ENCODE measurements around the gene ILK. TPM values are rescaled to one million over a fixed set of nuclear protein-coding genes. Genes with fewer than 3 reads are reported as not detected.

ILK gene
- total RNA-seq, 1 experiment from 2014 or later, result 73.5 TPM

DNA sequence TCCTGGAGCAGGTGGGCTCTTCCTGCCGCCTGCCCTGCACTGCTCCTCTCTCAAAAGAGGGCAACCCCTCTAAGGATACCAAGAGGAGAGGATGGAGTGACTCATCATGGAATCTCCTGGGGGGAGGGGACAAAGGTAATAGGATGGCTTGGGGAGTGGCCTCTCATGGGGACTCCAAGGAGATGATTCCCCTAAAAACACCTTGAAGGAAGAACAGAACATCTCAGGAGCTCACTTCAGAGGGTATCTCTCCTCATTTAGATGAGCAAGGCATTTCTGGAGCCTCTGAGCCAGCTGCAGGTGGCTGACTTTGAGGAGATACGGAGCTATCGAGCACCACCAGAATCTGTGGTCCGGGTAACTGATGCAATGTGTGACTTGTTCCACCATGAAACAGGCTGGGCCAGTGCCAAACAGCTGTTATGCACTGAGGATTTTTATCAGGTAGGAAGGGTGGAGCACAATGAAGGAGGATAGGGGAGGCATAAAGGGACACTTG, 40.4 kb upstream of the ILK start (continued):
- TF ChIP-seq, protein P1, sequence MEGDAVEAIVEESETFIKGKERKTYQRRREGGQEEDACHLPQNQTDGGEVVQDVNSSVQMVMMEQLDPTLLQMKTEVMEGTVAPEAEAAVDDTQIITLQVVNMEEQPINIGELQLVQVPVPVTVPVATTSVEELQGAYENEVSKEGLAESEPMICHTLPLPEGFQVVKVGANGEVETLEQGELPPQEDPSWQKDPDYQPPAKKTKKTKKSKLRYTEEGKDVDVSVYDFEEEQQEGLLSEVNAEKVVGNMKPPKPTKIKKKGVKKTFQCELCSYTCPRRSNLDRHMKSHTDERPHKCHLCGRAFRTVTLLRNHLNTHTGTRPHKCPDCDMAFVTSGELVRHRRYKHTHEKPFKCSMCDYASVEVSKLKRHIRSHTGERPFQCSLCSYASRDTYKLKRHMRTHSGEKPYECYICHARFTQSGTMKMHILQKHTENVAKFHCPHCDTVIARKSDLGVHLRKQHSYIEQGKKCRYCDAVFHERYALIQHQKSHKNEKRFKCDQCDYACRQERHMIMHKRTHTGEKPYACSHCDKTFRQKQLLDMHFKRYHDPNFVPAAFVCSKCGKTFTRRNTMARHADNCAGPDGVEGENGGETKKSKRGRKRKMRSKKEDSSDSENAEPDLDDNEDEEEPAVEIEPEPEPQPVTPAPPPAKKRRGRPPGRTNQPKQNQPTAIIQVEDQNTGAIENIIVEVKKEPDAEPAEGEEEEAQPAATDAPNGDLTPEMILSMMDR (IDR thresholded peaks at IDR 0.05 in 2 of 3, conservative IDR thresholded peaks at IDR 0.05 in 1 of 3; ENCODE audit: borderline replicate concordance in 1 of 3, insufficient read depth in 1 of 3, low read depth in 2 of 3, low read length in 2 of 3), result no peak
- TF ChIP-seq JUND (IDR thresholded peaks at IDR 0.05) (no peak), EZH2phosphoT487 (IDR thresholded peaks at IDR 0.05; ENCODE audit: borderline replicate concordance) (no peak), EGR1 (IDR thresholded peaks at IDR 0.05; ENCODE audit: low read depth) (no peak), CBX3 (IDR thresholded peaks at IDR 0.05; ENCODE audit: low read depth) (no peak), CEBPB (IDR thresholded peaks at IDR 0.05; ENCODE audit: low read depth) (no peak), SIN3A (IDR thresholded peaks at IDR 0.05; ENCODE audit: low read depth) (no peak), POLR2AphosphoS5 (IDR thresholded peaks at IDR 0.05; ENCODE audit: low read depth, low read length) (no peak), POLR2A (IDR thresholded peaks at IDR 0.05; ENCODE audit: borderline replicate concordance, extremely low read depth, insufficient read depth, insufficient read length) (no peak)

GRCh38 chr11:6563667-6564066, 39.9 kb upstream of the ILK start:
- no peak for TF ChIP-seq CBX3 (IDR thresholded peaks at IDR 0.05; ENCODE audit: low read depth)
- no peak for TF ChIP-seq CEBPB (IDR thresholded peaks at IDR 0.05; ENCODE audit: low read depth)
- no peak for TF ChIP-seq FOSL1 (IDR thresholded peaks at IDR 0.05; ENCODE audit: low read depth)
- no TSS peak for BruUV-seq (replicated peaks)
- no peak for DNase-seq (ENCODE audit: low read depth, low spot score)
- H2AFZ ChIP-seq (ENCODE audit: low read depth, low read length, poor library complexity, severe bottlenecking), result no peak overlapping the region
- no peak overlapping the region for H3K4me2 ChIP-seq (ENCODE audit: low read length)
- H3K9me2 ChIP-seq (ENCODE audit: insufficient read depth), result no peaks in the 10 kb centered on the region
- intact Hi-C loops (cut with micrococcal nuclease), result no loop called here
- RAD21 ChIA-PET (ENCODE audit: low non-redundant PET in 1 of 2, low total read pairs in 2 of 2, uncharacterized antibody in 2 of 2, unreplicated experiment in 2 of 2), result no interaction called here
- no peak for ATAC-seq
- H3K4me3 ChIP-seq (replicated peaks in 1 of 2; ENCODE audit: low read depth in 1 of 2, low read length in 2 of 2), result no peak overlapping the region
- no peaks in the 10 kb centered on the region for H3K9me3 ChIP-seq (ENCODE audit: control insufficient read depth in 1 of 2, insufficient read depth in 1 of 2, low read depth in 1 of 2, low read length in 2 of 2)
- no peaks in the 10 kb centered on the region for H4K20me1 ChIP-seq (ENCODE audit: insufficient read depth)
- H3K9ac ChIP-seq (ENCODE audit: low read length), result no peak overlapping the region
- no peaks in the 10 kb centered on the region; a peak in 1 of 4 replicates for H3K36me3 ChIP-seq (ENCODE audit: control insufficient read depth in 1 of 2, insufficient read depth in 2 of 2, low read length in 2 of 2)
- H3K4me1 ChIP-seq (ENCODE audit: control insufficient read depth in 1 of 2, insufficient read depth in 2 of 2, low read length in 2 of 2), result peaks cover 0 to 6% of the 10 kb centered on the region in 2 experiments; a peak in 1 of 4 replicates
- H3K79me2 ChIP-seq (ENCODE audit: insufficient read depth, low read length), result no peaks in the 10 kb centered on the region
- POLR2A ChIA-PET, result no interaction called here
- H3K27ac ChIP-seq (ENCODE audit: low read depth, low read length), result no peak overlapping the region
- H3K27me3 ChIP-seq (ENCODE audit: insufficient read depth, low read length), result no peaks in the 10 kb centered on the region
- CTCF ChIA-PET, result no interaction called here

Measured in HCT116 (cell line).